Thymus (tissue), 11 donors: ENCODE measurements around the gene AFF4. TPM values are rescaled to one million over a fixed set of nuclear protein-coding genes. Genes with fewer than 3 reads are reported as not detected.

Experiments used
- DNase-seq, 9 donors: peaks; one replicate each; pipeline ENCODE4 v3.0.0-alpha.2; 2013; ENCODE audit warnings: low spot score in 9 of 9, low read depth in 6 of 9, missing footprints in 1 of 9
- H3K27ac ChIP-seq, 2 donors: one replicate each; pipeline ENCODE4 v1.5.1; 2013; ENCODE audit warnings: control low read depth in 1 of 2, low read depth in 1 of 2, low read length in 1 of 2, mild to moderate bottlenecking in 1 of 2, moderate library complexity in 1 of 2
- H3K27me3 ChIP-seq, 2 donors: one replicate each; pipeline ENCODE4 v1.5.1; 2013; ENCODE audit warnings: low read length in 1 of 2; ENCODE audit not compliant: control insufficient read depth in 2 of 2, insufficient read depth in 1 of 2
- H3K36me3 ChIP-seq, 2 donors: one replicate each; pipeline ENCODE4 v1.5.1; 2013; ENCODE audit warnings: low read length in 1 of 2, mild to moderate bottlenecking in 1 of 2, moderate library complexity in 1 of 2; ENCODE audit not compliant: control insufficient read depth in 2 of 2, insufficient read depth in 2 of 2
- H3K4me1 ChIP-seq, 2 donors: one replicate each; pipeline ENCODE4 v1.5.1; 2013; ENCODE audit warnings: low read length in 2 of 2; ENCODE audit not compliant: control insufficient read depth in 2 of 2, insufficient read depth in 2 of 2
- H3K4me3 ChIP-seq, 2 donors: one replicate each; pipeline ENCODE4 v1.5.1; 2013; ENCODE audit warnings: low read length in 2 of 2, control low read depth in 1 of 2, mild to moderate bottlenecking in 1 of 2
- H3K9me3 ChIP-seq, 2 donors: one replicate each; pipeline ENCODE4 v1.5.1; 2013; ENCODE audit warnings: low read length in 1 of 2, mild to moderate bottlenecking in 1 of 2; ENCODE audit not compliant: control insufficient read depth in 2 of 2, insufficient read depth in 1 of 2
- WGBS: extraction: QIAGEN DNeasy Blood & Tissue Kit; methylation state at CpG from one replicate; pipeline ENCODE4 v1.1.7; 2013; 5-methylcytosine and 5-hydroxymethylcytosine counted together
- polyA plus RNA-seq: library from polyadenylated mRNA; stranded (reverse); fragments of 200-250 nt; gene quantifications from one replicate; pipeline ENCODE4 v1.2.3, GENCODE V29; 2013
- total RNA-seq: library from RNA; stranded (reverse); fragments of 120-200 nt; gene quantifications from one replicate; pipeline ENCODE4 v1.2.4, GENCODE V29; 2013
- donor health status: healthy.

The AFF4 gene
- total and polyA plus RNA-seq, 2 donors = 14.7 to 15.6 TPM

GRCh38 chr5:132840896-132841295 lies 122.5 kb downstream of the AFF4 start:
- Histone ChIP-seq H3K4me3 (no peak overlapping the region), H3K27ac (no peak overlapping the region), H3K27me3 (no peaks in the 10 kb centered on the region), H3K4me1 (no peaks in the 10 kb centered on the region), H3K36me3 (no peaks in the 10 kb centered on the region), H3K9me3 (no peaks in the 10 kb centered on the region)
- no peak for DNase-seq
- WGBS = 98% methylated on average over 1 of the region's 1 CpG

- H3K36me3 ChIP-seq = no peaks in the 10 kb centered on the region
- H3K27ac ChIP-seq = no peak overlapping the region
- H3K27me3 ChIP-seq = no peaks in the 10 kb centered on the region
- no peak for DNase-seq
- H3K4me3 ChIP-seq = no peak overlapping the region
- H3K9me3 ChIP-seq = no peaks in the 10 kb centered on the region
- 95% methylated on average over 3 of the region's 3 CpGs for WGBS
- no peaks in the 10 kb centered on the region for H3K4me1 ChIP-seq
Measured at GRCh38 chr5:132840313-132840712, 123.1 kb downstream of the AFF4 start.

- H3K4me1 ChIP-seq = no peaks in the 10 kb centered on the region
- no peak for DNase-seq
- no peaks in the 10 kb centered on the region for H3K27me3 ChIP-seq
- H3K27ac ChIP-seq = no peak overlapping the region
- no peaks in the 10 kb centered on the region for H3K36me3 ChIP-seq
- no peaks in the 10 kb centered on the region for H3K9me3 ChIP-seq
- 95% methylated on average over 8 of the region's 8 CpGs for WGBS
- H3K4me3 ChIP-seq = no peak overlapping the region
Measured at GRCh38 chr5:132839426-132840301, 123.8 kb downstream of the AFF4 start.

- H3K36me3 ChIP-seq = no peaks in the 10 kb centered on the region
- no peak overlapping the region for H3K4me3 ChIP-seq
- H3K27me3 ChIP-seq = no peaks in the 10 kb centered on the region
- 84% methylated on average over 3 of the region's 3 CpGs for WGBS
- H3K4me1 ChIP-seq = no peaks in the 10 kb centered on the region
- H3K27ac ChIP-seq = no peak overlapping the region
- DNase-seq = no peak
- no peaks in the 10 kb centered on the region for H3K9me3 ChIP-seq
Measured at GRCh38 chr5:132838516-132839282, 124.7 kb downstream of the AFF4 start.

- Histone ChIP-seq H3K4me3 (no peak overlapping the region), H3K36me3 (no peaks in the 10 kb centered on the region), H3K27me3 (no peaks in the 10 kb centered on the region), H3K27ac (no peak overlapping the region), H3K4me1 (no peaks in the 10 kb centered on the region), H3K9me3 (no peaks in the 10 kb centered on the region)
- no peak for DNase-seq
- 86% methylated on average over 2 of the region's 2 CpGs for WGBS
Measured at GRCh38 chr5:132837868-132838267, 125.6 kb downstream of the AFF4 start.

GRCh38 chr5:132836852-132837251 lies 126.6 kb downstream of the AFF4 start:
- Histone ChIP-seq H3K4me3 (no peak overlapping the region), H3K27ac (no peak overlapping the region), H3K4me1 (no peaks in the 10 kb centered on the region), H3K27me3 (peaks cover 0 to 3% of the 10 kb centered on the region in 2 donors), H3K36me3 (no peaks in the 10 kb centered on the region), H3K9me3 (no peaks in the 10 kb centered on the region)
- 95% methylated on average over 1 of the region's 1 CpG for WGBS
- DNase-seq = no peak

- DNase-seq = no peak
- WGBS = 98% methylated on average over 3 of the region's 3 CpGs
Measured at GRCh38 chr5:132834057-132834456, 129.4 kb downstream of the AFF4 start.

GRCh38 chr5:132832612-132833011 lies 130.8 kb downstream of the AFF4 start:
- Histone ChIP-seq H3K9me3 (peaks cover 0 to 4% of the 10 kb centered on the region in 2 donors), H3K36me3 (no peaks in the 10 kb centered on the region), H3K27ac (no peak overlapping the region), H3K4me3 (no peak overlapping the region), H3K4me1 (peaks cover 0 to 11% of the 10 kb centered on the region in 2 donors), H3K27me3 (peaks cover 16 to 46% of the 10 kb centered on the region in 2 donors)
- WGBS = 98% methylated on average over 5 of the region's 5 CpGs
- no peak for DNase-seq

More at GRCh38 chr5:132834057-132834456, 129.4 kb downstream of the AFF4 start:
- no peak overlapping the region for H3K4me3 ChIP-seq
- H3K36me3 ChIP-seq = no peaks in the 10 kb centered on the region
- H3K4me1 ChIP-seq = peaks cover 0 to 11% of the 10 kb centered on the region in 2 donors
- no peak overlapping the region for H3K27ac ChIP-seq
- H3K9me3 ChIP-seq = peaks cover 0 to 4% of the 10 kb centered on the region in 2 donors
- H3K27me3 ChIP-seq = peaks cover 1 to 31% of the 10 kb centered on the region in 2 donors
